ENCODE measurements around the gene PCYOX1L. TPM values are rescaled to one million over a fixed set of nuclear protein-coding genes. Genes with fewer than 3 reads are reported as not detected.

PCYOX1L gene, protein sequence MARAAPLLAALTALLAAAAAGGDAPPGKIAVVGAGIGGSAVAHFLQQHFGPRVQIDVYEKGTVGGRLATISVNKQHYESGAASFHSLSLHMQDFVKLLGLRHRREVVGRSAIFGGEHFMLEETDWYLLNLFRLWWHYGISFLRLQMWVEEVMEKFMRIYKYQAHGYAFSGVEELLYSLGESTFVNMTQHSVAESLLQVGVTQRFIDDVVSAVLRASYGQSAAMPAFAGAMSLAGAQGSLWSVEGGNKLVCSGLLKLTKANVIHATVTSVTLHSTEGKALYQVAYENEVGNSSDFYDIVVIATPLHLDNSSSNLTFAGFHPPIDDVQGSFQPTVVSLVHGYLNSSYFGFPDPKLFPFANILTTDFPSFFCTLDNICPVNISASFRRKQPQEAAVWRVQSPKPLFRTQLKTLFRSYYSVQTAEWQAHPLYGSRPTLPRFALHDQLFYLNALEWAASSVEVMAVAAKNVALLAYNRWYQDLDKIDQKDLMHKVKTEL
- 6.1 and 9.2 TPM in 2 replicates for total RNA-seq

DNA sequence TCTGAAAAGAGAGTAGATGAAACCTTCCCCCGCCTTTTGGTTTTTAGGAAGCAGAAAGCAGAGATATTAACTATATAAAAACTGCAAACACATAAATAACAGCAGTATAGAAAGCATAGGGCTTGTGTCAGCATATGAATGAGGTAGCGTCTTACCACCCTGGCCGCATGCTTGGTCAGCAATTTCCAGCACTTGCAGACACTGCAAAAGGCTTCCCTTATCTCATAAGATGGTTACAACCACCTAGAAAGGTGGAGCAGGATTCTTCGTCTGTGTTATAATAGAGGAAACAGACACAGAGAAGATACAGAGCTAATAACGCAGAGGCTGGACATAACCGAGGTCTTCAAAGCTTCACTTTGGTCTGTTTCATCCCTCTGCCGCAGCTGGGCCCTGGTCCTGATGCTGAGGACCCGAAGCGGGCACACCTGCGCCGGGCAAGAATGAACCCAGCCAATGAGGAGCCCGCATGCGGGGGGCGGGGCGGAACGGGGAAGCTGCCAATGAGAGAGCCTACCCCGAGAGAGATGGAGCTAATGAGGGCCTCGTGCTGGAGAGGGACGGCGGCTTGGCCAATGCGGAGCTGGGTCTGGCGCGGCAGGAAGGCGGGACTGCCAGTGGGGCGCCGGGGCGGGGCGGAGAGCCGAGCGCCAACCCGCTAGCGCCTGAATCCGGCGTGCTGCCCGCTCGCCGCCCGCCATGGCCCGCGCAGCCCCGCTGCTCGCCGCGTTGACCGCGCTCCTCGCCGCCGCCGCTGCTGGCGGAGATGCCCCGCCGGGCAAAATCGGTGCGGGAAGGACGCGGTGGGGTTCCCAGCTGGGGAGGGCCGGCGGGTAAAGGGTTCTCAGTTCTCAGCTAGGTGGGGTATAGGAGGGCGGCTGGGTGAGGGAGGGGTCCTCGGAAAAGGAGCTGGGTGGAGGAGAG lies at the start of gene PCYOX1L:
TSS of gene PCYOX1L (plus strand) at position 677 of the 924 bp plus-strand sequence. CDS start at position 700, 23 bp downstream.
- peak; percentile 84 for DNase-seq
- TF ChIP-seq, protein P1, sequence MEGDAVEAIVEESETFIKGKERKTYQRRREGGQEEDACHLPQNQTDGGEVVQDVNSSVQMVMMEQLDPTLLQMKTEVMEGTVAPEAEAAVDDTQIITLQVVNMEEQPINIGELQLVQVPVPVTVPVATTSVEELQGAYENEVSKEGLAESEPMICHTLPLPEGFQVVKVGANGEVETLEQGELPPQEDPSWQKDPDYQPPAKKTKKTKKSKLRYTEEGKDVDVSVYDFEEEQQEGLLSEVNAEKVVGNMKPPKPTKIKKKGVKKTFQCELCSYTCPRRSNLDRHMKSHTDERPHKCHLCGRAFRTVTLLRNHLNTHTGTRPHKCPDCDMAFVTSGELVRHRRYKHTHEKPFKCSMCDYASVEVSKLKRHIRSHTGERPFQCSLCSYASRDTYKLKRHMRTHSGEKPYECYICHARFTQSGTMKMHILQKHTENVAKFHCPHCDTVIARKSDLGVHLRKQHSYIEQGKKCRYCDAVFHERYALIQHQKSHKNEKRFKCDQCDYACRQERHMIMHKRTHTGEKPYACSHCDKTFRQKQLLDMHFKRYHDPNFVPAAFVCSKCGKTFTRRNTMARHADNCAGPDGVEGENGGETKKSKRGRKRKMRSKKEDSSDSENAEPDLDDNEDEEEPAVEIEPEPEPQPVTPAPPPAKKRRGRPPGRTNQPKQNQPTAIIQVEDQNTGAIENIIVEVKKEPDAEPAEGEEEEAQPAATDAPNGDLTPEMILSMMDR (IDR thresholded peaks at IDR 0.05), result no peak
- intact Hi-C loops (cut with micrococcal nuclease), result loop anchor here (1.0 to 5.0 kb wide), 5 partner anchors 12 to 975 kb away; partner anchors contain the start of genes CSNK1A1, FBXO38, GRPEL2 and HMGXB3
- H3K9me3 Mint-ChIP-seq, result no peaks in the 10 kb centered on the region
- peak within 1 kb of the TSS; percentile 92 for H3K4me3 Mint-ChIP-seq
- no peaks in the 10 kb centered on the region for H3K27me3 Mint-ChIP-seq
- peak; percentile 100 for ATAC-seq (ENCODE audit: low read depth)
- ChIA-PET POLR2A (interaction anchor here (0.9 to 3.5 kb wide), 5 partner anchors 9 to 194 kb away, joined by 4 to 61 read pairs (median 5); partner anchors contain the start of genes CSNK1A1 and GRPEL2), CTCF (interaction anchor here (0.9 to 2.8 kb wide), 6 partner anchors 10 to 40 kb away, joined by 3 to 8 read pairs (median 4); partner anchors contain the start of gene GRPEL2)
- H3K36me3 Mint-ChIP-seq (ENCODE audit: low read depth), result peaks cover 28% of the 10 kb centered on the region
- peak within 1 kb of the TSS; percentile 65 for H3K27ac Mint-ChIP-seq
- H3K4me1 Mint-ChIP-seq, result peaks cover 16% of the 10 kb centered on the region

DNA sequence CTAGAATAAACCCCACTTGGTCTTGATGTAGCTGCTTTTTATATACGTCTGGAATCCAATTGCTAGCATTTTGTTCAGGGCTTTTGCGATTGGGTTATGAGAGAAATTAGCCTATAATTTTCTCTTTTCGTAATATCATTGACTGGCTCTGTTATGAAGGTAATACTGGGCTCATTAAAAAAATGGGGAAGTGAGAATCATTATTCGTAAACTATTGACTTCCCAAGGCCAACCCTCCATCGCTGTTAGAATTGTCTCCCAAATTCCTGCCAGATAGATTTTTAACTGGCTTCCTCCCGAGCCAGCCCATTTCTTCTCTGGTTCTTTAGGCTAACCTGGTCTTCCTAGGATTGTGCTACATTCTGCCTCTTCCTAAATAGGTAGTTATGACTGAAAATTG lies 48.5 kb upstream of the PCYOX1L start:
- Mint-ChIP-seq H3K4me1 (no peaks in the 10 kb centered on the region), H3K9me3 (no peaks in the 10 kb centered on the region), H3K27ac (no peak overlapping the region), H3K36me3 (ENCODE audit: low read depth) (no peaks in the 10 kb centered on the region), H3K27me3 (peaks cover 2% of the 10 kb centered on the region), H3K4me3 (no peak overlapping the region)
- intact Hi-C loops (cut with micrococcal nuclease), result no loop called here
- ChIA-PET CTCF (no interaction called here), POLR2A (no interaction called here)
- TF ChIP-seq, protein P1 (IDR thresholded peaks at IDR 0.05), result no peak
- DNase-seq (no peak), ATAC-seq (ENCODE audit: low read depth) (no peak)

- Mint-ChIP-seq H3K27me3 (peaks cover 2% of the 10 kb centered on the region), H3K36me3 (ENCODE audit: low read depth) (no peaks in the 10 kb centered on the region), H3K4me3 (no peak overlapping the region), H3K4me1 (no peaks in the 10 kb centered on the region), H3K9me3 (no peaks in the 10 kb centered on the region), H3K27ac (no peak overlapping the region)
- ATAC-seq (ENCODE audit: low read depth) (no peak), DNase-seq (no peak)
- ChIA-PET POLR2A (no interaction called here), CTCF (no interaction called here)
- TF ChIP-seq, protein P1 (IDR thresholded peaks at IDR 0.05), result no peak
- intact Hi-C loops (cut with micrococcal nuclease), result no loop called here
Observed at GRCh38 chr5:149310488-149310887, 47.4 kb upstream of the PCYOX1L start.

DNA sequence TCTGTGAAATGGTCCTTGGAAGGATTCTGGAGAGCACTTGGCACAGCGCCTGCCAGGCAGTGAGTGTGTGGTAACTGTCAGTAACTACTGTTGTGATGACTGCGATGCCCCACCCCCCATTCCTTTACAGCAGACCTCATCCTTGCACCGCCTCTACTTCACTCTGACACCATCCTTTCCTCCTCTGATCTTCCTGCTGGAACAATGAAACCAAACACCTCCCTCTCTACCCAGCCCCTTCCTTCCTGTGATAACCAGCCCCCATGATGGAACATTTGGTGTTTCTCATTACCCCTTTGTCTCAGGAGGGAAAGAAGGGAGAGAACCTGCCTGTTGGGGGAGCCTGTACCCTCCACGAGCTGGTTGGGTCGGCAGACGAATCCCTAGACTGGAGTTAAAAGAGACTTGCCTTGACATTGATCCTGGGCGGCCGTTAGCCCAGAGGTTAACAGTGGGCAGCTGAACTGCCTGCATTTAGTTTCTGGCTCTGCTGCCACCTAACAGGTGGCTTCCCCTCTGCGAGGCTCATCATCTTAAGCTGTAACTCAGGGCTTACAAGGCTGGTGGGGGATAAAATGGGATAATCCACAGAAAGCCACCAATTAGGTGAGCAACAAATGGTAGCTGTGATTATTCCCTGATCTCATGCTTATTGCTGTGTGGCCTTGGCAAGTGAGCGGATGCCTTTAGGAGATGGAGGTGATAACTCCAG lies 46.7 kb upstream of the PCYOX1L start:
- Mint-ChIP-seq H3K4me3 (no peak overlapping the region), H3K27me3 (no peaks in the 10 kb centered on the region), H3K4me1 (no peaks in the 10 kb centered on the region), H3K9me3 (no peaks in the 10 kb centered on the region), H3K27ac (no peak overlapping the region), H3K36me3 (ENCODE audit: low read depth) (no peaks in the 10 kb centered on the region)
- TF ChIP-seq, protein P1 (IDR thresholded peaks at IDR 0.05), result no peak
- ATAC-seq (ENCODE audit: low read depth), result no peak
- intact Hi-C loops (cut with micrococcal nuclease), result no loop called here
- POLR2A ChIA-PET, result no interaction called here
- no peak for DNase-seq
- CTCF ChIA-PET, result interaction anchor here (1.0 kb wide), 1 partner anchor 254 kb away, joined by 3 read pairs; no protein-coding TSS in a partner anchor
